Epithelial cell of proximal tubule (primary cell): Measurements from ENCODE around the gene GIT2. TPM values are rescaled to one million over a fixed set of nuclear protein-coding genes. Genes with fewer than 3 reads are reported as not detected.
"Not testable (repeated sequence)": the region's sequence is repeated elsewhere in the genome, so short reads cannot be mapped to it uniquely, and the experiment has no call there.

ENCODE experiments used
- DNase-seq: peaks from one replicate; pipeline ENCODE4 v3.0.0-alpha.2; 2011; ENCODE audit warnings: low read depth
- H3K4me3 ChIP-seq: 2 replicates; pipeline ENCODE4 v1.5.1; 2011; ENCODE audit warnings: low read depth, mild to moderate bottlenecking, low read length
- total RNA-seq: library from RNA; depleted of rRNA; stranded (reverse); fragments of >200 nt; gene quantifications from 2 replicates; pipeline ENCODE4 v1.2.3, GENCODE V29; 2015
- TF ChIP-seq, protein P1 (sequence below): conservative IDR thresholded peaks from 2 replicates; pipeline ENCODE4 v1.5.1; 2012; ENCODE audit warnings: low read depth, mild to moderate bottlenecking, low read length

Gene GIT2
- total RNA-seq, 1 donor from 2014 or later = 20.1 TPM

DNA sequence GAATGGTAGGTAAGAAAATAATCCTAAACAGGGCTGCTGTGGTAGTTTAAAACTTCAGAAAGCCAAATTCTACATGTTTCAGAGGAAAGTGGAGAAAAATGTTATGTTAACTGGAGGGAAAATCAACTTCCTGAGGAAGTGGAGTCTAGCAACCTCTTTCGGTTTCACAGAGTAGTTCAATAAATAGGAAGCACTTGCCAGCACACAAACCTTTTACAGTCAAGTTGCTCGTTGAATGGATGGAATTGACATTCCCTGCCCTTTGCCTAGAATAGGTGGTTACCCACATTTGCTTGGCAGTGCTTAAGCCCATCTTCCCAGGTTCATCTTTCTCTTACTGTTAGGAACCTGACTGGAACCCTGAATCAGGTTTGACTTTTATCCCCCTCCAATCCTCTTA, 19.0 kb upstream of the GIT2 start:
- no peak for DNase-seq
- TF ChIP-seq, protein P1, sequence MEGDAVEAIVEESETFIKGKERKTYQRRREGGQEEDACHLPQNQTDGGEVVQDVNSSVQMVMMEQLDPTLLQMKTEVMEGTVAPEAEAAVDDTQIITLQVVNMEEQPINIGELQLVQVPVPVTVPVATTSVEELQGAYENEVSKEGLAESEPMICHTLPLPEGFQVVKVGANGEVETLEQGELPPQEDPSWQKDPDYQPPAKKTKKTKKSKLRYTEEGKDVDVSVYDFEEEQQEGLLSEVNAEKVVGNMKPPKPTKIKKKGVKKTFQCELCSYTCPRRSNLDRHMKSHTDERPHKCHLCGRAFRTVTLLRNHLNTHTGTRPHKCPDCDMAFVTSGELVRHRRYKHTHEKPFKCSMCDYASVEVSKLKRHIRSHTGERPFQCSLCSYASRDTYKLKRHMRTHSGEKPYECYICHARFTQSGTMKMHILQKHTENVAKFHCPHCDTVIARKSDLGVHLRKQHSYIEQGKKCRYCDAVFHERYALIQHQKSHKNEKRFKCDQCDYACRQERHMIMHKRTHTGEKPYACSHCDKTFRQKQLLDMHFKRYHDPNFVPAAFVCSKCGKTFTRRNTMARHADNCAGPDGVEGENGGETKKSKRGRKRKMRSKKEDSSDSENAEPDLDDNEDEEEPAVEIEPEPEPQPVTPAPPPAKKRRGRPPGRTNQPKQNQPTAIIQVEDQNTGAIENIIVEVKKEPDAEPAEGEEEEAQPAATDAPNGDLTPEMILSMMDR = no peak
- no peak overlapping the region for H3K4me3 ChIP-seq

DNA sequence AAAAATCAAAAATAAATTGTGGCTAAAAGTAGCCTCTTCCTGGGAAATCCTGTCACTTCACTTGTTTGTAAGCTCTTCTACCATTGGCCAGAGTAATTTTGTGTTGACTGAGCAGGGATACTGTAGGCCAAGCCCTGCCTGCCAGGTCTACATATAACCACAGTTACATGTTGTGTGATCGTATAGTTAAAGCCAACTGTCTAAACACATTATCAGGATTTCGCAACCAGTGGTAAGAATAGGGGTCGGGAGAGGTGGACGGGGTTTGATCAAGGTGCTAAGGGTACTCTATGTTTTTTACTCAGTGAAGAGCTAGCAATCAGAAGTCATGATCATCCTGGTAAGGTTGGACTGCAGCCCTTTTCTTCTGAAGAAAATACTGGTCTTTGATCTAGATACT, 16.5 kb upstream of the GIT2 start:
- DNase-seq = no peak
- H3K4me3 ChIP-seq = no peak overlapping the region
- TF ChIP-seq, protein P1 = no peak

DNA sequence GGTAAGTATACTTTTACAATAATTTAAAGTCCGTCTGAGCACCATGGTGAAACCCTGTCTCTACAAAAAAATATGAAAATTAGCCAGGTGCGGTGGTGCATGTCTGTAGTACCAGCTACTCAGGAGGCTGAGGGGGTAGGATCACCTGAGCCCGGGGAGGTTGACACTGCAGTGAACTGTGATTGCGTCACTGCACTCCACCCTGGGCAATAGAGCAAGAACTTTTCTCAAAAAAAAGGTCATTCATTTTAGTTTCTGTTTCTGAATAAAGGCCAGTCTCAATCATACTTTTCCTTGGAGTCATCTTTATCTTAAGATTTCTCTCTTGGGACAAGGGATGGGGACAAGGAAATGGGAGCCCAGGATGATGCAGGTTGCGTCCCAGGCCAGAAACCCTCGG, 16.0 kb upstream of the GIT2 start:
- DNase-seq = no peak

DNA sequence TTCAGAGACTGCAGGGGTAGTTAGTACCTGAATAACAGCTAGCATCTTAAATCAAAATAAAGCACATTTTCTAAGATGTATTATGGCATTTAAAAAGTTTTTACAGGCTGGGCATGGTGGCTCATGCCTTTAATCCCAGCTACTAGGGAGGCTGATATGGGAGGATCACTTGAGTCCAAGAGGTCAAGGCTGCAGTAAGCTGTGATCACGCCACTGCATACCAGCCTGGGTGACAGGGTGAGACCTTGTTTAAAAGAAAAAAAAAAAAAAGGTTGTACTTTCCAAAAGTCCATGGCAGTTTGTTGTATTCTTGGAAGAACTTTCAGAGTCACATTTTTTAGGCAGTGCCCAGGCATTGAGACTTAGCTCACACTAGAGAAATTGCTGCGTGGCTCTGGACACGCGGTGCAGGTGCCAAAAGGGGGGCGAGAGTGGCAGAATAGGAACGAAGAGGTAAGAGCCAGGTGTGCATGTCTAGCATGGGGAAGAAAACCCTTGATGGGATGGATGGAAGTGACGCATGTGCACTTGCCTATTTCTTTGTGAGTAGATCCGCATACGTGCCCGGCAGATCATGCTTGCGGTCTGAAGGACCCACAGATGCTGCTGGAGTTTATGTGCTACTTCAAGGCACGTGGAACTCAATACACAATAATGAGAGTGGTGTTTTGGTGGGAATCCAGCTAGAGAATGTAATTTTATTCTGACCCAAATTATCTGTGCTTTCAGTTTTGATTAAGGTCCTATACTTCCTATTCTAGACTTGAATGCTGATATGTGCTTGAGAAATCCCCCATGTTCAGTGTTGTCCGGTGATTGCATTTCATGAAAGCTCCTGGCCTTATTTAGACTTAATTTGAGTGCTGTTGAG, 14.9 kb upstream of the GIT2 start:
- no peak for DNase-seq
- no peak overlapping the region for H3K4me3 ChIP-seq
- TF ChIP-seq, protein P1 = no peak

More for the DNA sequence above, 16.0 kb upstream of the GIT2 start:
- TF ChIP-seq, protein P1 = no peak
- H3K4me3 ChIP-seq = no peak overlapping the region

DNA sequence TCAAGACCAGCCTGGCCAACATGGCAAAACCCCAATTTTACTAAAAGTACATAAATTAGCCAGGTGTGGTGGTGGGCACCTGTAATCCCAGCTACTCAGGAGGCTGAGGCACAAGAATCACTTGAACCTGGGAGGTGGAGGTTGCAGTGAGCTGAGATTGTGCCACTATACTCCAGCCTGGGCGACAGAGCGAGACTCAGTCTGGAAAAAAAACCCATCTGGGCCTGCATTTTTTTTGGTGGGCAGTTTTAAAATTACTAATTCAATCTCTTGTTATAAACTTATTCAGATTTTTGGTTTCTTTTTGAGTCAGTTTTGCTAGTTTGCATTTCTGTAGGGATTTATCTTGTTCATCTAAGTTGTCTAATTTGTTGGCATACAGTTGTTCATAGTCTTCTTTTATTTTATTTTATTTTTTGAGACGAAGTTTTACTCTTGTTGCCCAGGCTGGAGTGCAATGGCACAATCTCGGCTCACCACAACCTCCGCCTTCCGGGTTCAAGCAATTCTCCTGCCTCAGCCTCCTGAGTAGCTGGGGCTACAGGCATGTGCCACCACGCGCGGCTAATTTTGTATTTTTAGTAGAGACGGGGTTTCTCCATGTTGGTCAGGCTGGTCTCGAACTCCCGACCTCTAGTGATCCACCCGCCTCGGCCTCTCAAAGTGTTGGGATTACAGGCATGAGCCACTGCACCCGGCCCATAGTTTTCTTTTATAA, 12.7 kb upstream of the GIT2 start:
- DNase-seq, H3K4me3 ChIP-seq: not testable (repeated sequence)

DNA sequence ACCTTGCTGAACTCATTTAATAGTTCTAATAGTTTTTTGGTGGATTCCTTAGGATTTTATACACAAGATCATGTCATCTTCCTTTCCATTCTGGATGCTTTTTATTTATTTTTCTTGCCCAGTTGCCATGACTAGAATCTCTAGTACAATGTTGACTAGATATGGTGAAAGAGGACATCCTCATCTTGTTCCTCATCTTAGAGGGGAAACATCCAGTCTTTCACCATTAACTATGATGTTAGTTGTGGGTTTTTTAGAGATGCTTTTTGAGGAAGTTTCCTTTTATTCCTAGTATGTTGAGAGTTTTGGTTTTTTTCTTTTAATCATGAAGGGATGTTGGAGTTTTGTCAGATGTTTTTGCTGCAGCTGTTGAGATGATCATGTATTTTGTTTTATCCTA, 11.7 kb upstream of the GIT2 start:
- no peak for DNase-seq
- no peak overlapping the region for H3K4me3 ChIP-seq
- TF ChIP-seq, protein P1 = no peak

DNA sequence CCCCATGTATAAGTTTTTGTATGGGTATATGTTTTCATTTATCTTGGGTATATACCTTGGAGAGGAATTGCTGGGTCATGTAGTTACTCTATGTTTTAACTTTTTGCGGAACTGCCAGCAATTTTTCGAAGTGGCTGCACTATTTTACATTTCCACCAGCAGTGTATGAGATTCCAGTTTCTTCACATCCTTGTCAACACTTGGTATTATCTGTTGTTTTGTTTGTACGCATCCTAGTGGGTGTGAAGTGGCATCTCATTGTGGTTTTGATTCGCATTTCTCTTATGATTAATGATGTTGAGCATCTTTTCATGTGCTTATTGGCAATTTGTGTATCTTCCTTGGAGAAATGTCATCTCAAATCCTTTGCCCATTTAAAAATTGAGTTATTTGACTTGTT, 9.9 kb upstream of the GIT2 start:
- no peak for DNase-seq
- TF ChIP-seq, protein P1 = no peak
- no peak overlapping the region for H3K4me3 ChIP-seq
